Sigmoid colon (tissue), 7 donors: Measurements from ENCODE around the gene ARHGEF11. TPM values are rescaled to one million over a fixed set of nuclear protein-coding genes. Genes with fewer than 3 reads are reported as not detected.

ENCODE experiments used
- DNase-seq: peaks from one replicate; pipeline ENCODE4 v3.0.0-alpha.2; 2019
- H3K27ac ChIP-seq, 4 donors: fragments of 200-600 bp; sonication (generic); one replicate each; pipeline ENCODE4 v1.5.1; 2016 to 2019; ENCODE audit warnings: mild to moderate bottlenecking in 1 of 4
- H3K27me3 ChIP-seq, 3 donors: fragments of 200-600 bp; sonication (generic); one replicate each; pipeline ENCODE4 v1.5.1; 2019; ENCODE audit warnings: mild to moderate bottlenecking in 1 of 3
- H3K36me3 ChIP-seq, 4 donors: fragments of 200-600 bp; sonication (generic); one replicate each; pipeline ENCODE4 v1.5.1; 2016 to 2019
- H3K4me1 ChIP-seq, 4 donors: fragments of 200-600 bp; sonication (generic); one replicate each; pipeline ENCODE4 v1.5.1; 2017 to 2019
- H3K4me3 ChIP-seq, 4 donors: fragments of 200-600 bp; sonication (generic); one replicate each; pipeline ENCODE4 v1.5.1; 2017 to 2019; ENCODE audit warnings: mild to moderate bottlenecking in 2 of 4, moderate library complexity in 1 of 4
- H3K9me3 ChIP-seq, 4 donors: fragments of 200-600 bp in 3 of 4; sonication (generic) in 3 of 4; one replicate each; pipeline versions ENCODE4 v1.5.1 to v1.6.1; 2013 to 2019
- EP300 ChIP-seq, 4 donors: sonication (generic); formaldehyde crosslinking; IDR thresholded peaks; one replicate each; pipeline ENCODE4 v1.6.1; 2017; ENCODE audit warnings: antibody characterized with exemption in 4 of 4
- POLR2A ChIP-seq, 2 donors: fragments of 450-650 bp; IDR thresholded peaks; one replicate each; pipeline ENCODE4 v1.6.1; 2016; ENCODE audit warnings: antibody characterized with exemption in 2 of 2, mild to moderate bottlenecking in 2 of 2, moderate library complexity in 2 of 2
- POLR2AphosphoS5 ChIP-seq, 4 donors: sonication (generic); formaldehyde crosslinking; IDR thresholded peaks; one replicate each; pipeline ENCODE4 v1.6.1; 2017; ENCODE audit warnings: antibody characterized with exemption in 4 of 4
- WGBS, 2 donors: extraction: QIAGEN DNeasy Blood & Tissue Kit; methylation state at CpG; one replicate each; pipeline ENCODE4 v1.1.7; 2013; 5-methylcytosine and 5-hydroxymethylcytosine counted together
- intact Hi-C: fragments of 100-400 bp; cut with DNase I; formaldehyde crosslinking; loops from one replicate; pipeline ENCODE4 v1.15.1; 2023
- polyA plus RNA-seq, 3 donors: library from polyadenylated mRNA; stranded (reverse); fragments of 200-250 nt; gene quantifications; one replicate each; pipeline ENCODE4 v1.2.3, GENCODE V29; 2013
- total RNA-seq, 4 donors: library from RNA; depleted of rRNA; stranded (reverse); fragments of >200 nt; gene quantifications; one replicate each; pipeline ENCODE4 v1.1.0, GENCODE V29; 2016
- TF ChIP-seq, protein P1 (sequence below), 4 experiments: fragments of 450-650 bp in 3 of 4; fragments of 200-600 bp in 1 of 4; IDR thresholded peaks; one replicate each; pipeline ENCODE4 v1.5.1; 2016 to 2019; ENCODE audit warnings: antibody characterized with exemption in 4 of 4, mild to moderate bottlenecking in 3 of 4, moderate library complexity in 2 of 4
- donor health status: healthy with polysubstance abuse.
- donor health status: Bipolar disorder and iron deficiency.
- donor health status: healthy.

Gene ARHGEF11
- total and polyA plus RNA-seq, 7 donors, result 14.8 to 46.8 (median 27.5) TPM

DNA sequence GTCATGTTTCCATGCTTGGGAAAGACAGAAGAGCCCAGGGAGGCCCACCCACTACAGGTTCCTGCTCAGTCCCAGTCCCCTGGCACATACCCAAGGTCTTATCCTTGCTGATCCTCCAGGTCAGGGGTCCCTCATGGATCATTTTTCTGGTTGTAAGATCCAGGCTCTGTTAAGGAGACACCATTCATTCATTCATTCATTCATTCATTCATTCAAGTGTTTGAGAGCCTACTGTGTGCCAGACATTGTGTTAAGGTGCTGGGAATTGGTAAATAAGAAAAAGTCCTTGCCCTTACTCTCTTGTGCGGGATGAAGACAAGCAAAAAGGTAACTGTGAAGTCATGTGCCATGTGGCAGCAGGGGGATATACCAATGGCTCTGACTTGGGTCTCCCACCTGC is 101.3 kb downstream of the ARHGEF11 start:
- no peak for DNase-seq
- H3K27ac ChIP-seq, result no peak overlapping the region
- H3K36me3 ChIP-seq, result peaks cover 65 to 100% (median 89%) of the 10 kb centered on the region in 4 donors
- H3K27me3 ChIP-seq, result no peaks in the 10 kb centered on the region
- no peaks in the 10 kb centered on the region for H3K4me1 ChIP-seq
- no peak for TF ChIP-seq POLR2AphosphoS5 (IDR thresholded peaks at IDR 0.05)
- TF ChIP-seq, protein P1, sequence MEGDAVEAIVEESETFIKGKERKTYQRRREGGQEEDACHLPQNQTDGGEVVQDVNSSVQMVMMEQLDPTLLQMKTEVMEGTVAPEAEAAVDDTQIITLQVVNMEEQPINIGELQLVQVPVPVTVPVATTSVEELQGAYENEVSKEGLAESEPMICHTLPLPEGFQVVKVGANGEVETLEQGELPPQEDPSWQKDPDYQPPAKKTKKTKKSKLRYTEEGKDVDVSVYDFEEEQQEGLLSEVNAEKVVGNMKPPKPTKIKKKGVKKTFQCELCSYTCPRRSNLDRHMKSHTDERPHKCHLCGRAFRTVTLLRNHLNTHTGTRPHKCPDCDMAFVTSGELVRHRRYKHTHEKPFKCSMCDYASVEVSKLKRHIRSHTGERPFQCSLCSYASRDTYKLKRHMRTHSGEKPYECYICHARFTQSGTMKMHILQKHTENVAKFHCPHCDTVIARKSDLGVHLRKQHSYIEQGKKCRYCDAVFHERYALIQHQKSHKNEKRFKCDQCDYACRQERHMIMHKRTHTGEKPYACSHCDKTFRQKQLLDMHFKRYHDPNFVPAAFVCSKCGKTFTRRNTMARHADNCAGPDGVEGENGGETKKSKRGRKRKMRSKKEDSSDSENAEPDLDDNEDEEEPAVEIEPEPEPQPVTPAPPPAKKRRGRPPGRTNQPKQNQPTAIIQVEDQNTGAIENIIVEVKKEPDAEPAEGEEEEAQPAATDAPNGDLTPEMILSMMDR (IDR thresholded peaks at IDR 0.05), result no peak
- no peak for TF ChIP-seq POLR2A (IDR thresholded peaks at IDR 0.05)
- no peak for TF ChIP-seq EP300 (IDR thresholded peaks at IDR 0.05)
- H3K9me3 ChIP-seq, result no peaks in the 10 kb centered on the region
- H3K4me3 ChIP-seq, result no peak overlapping the region
- intact Hi-C loops, result no loop called here
- WGBS, 2 donors, result 97 to 98% methylated on average over 1 of the region's 1 CpG

DNA sequence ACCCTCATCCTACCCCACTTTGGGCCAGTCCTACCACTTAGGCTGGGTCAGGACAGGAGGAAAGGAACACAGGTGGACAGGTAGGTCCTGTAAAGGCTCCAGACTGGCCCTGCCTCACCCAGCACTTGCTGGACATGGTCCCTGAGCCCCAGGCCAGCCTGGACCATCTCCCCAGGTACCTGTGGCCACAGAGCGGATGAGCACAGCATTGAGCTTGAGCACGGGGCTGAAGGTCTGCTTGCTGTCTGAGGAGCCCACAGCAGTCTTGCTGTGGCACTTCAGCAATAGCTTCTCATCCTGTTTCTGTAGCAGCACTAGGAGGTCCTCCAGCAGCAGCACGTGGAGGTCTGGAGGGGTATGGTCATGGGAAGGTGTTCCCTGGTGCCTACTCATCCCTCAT is 101.8 kb downstream of the ARHGEF11 start:
- H3K27me3 ChIP-seq, result no peaks in the 10 kb centered on the region
- peaks cover 65 to 100% (median 92%) of the 10 kb centered on the region in 4 donors for H3K36me3 ChIP-seq
- intact Hi-C loops, result no loop called here
- H3K4me3 ChIP-seq, result no peak overlapping the region
- H3K27ac ChIP-seq, result no peak overlapping the region
- no peaks in the 10 kb centered on the region for H3K4me1 ChIP-seq
- 93 to 94% methylated on average over 3 of the region's 3 CpGs for WGBS, 2 donors
- no peaks in the 10 kb centered on the region for H3K9me3 ChIP-seq
- TF ChIP-seq EP300 (IDR thresholded peaks at IDR 0.05) (no peak), POLR2AphosphoS5 (IDR thresholded peaks at IDR 0.05) (no peak), POLR2A (IDR thresholded peaks at IDR 0.05) (no peak)
- TF ChIP-seq, protein P1 (IDR thresholded peaks at IDR 0.05), result no peak
- no peak for DNase-seq

DNA sequence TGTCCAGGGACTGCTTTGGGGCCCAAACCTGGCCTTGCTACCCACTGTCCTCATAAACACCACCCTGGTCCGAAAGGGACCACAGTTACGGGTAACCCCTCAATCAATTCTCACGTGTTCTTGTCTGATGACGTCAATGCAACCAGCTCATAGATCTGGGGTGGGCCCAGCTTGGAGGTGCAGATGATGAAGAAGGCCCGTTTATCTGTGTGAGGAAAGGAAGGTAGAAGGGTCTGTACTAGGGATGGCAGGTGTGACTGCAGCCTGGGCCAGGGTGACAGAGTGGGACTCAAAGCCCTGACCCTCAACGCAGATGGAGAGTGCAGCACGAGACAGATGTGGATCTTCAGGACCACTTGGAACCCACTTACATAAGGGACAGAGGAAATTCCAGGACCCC is 103.0 kb downstream of the ARHGEF11 start:
- no peak for DNase-seq
- intact Hi-C loops, result no loop called here
- no peak overlapping the region for H3K4me3 ChIP-seq
- H3K4me1 ChIP-seq, result no peaks in the 10 kb centered on the region
- 94 to 95% methylated on average over 7 of the region's 7 CpGs for WGBS, 2 donors
- H3K36me3 ChIP-seq, result peaks cover 67 to 100% (median 84%) of the 10 kb centered on the region in 4 donors
- no peaks in the 10 kb centered on the region for H3K27me3 ChIP-seq
- H3K9me3 ChIP-seq, result no peaks in the 10 kb centered on the region
- TF ChIP-seq POLR2AphosphoS5 (IDR thresholded peaks at IDR 0.05), result no peak
- TF ChIP-seq EP300 (IDR thresholded peaks at IDR 0.05), result no peak
- TF ChIP-seq, protein P1 (IDR thresholded peaks at IDR 0.05), result no peak
- no peak for TF ChIP-seq POLR2A (IDR thresholded peaks at IDR 0.05)
- H3K27ac ChIP-seq, result no peak overlapping the region

DNA sequence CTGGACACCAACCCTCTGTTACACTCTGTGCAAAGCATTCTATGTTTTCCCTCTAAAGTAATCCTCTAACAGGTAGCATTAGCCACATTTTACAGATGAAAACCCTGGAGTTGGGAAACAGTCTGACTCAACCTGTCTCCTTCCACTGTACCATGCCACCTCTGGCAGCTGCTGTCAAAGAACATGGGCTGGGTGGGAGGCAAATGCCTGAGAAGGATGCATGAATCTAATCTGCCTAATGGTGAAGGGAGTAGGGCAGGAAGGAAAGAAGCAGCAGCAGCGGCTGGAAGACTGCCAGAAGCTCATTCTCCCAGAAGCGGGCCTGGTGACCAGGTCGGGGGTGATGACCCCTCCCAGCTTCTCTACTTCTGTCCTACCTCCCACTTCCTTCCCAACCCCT is 103.4 kb downstream of the ARHGEF11 start:
- intact Hi-C loops, result no loop called here
- H3K4me3 ChIP-seq, result no peak overlapping the region
- 90 to 91% methylated on average over 3 of the region's 3 CpGs for WGBS, 2 donors
- no peak for DNase-seq
- H3K4me1 ChIP-seq, result no peaks in the 10 kb centered on the region
- H3K9me3 ChIP-seq, result no peaks in the 10 kb centered on the region
- H3K27ac ChIP-seq, result no peak overlapping the region
- TF ChIP-seq POLR2AphosphoS5 (IDR thresholded peaks at IDR 0.05) (no peak), EP300 (IDR thresholded peaks at IDR 0.05) (no peak), POLR2A (IDR thresholded peaks at IDR 0.05) (no peak)
- TF ChIP-seq, protein P1 (IDR thresholded peaks at IDR 0.05), result no peak
- H3K36me3 ChIP-seq, result peaks cover 63 to 100% (median 83%) of the 10 kb centered on the region in 4 donors
- H3K27me3 ChIP-seq, result no peaks in the 10 kb centered on the region

DNA sequence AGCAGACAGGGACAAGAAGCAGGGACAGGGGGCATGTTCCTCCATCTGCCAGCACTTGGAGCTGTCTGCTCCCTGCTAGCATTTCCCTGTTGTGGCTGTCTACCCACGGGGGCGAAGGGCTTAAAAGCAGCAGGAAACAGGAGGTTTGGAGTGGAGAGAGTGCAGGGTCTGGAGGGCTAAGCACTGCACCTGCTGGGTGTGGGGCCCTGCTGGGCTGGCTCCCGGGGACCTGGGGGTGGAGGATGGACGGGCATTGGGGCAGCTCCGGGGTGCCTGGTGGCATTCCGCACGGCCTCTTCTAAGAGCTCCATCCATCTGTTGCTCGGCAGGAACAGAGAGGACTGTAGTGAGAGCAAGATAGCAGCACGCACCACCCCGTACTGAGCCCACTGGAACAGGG is 103.9 kb downstream of the ARHGEF11 start:
- DNase-seq, result no peak
- peaks cover 61 to 100% (median 78%) of the 10 kb centered on the region in 4 donors for H3K36me3 ChIP-seq

More for the DNA sequence above, 103.9 kb downstream of the ARHGEF11 start:
- Histone ChIP-seq H3K9me3 (no peaks in the 10 kb centered on the region), H3K27me3 (no peaks in the 10 kb centered on the region), H3K4me1 (no peaks in the 10 kb centered on the region), H3K4me3 (no peak overlapping the region), H3K27ac (no peak overlapping the region)
- intact Hi-C loops, result no loop called here
- 90 to 93% methylated on average over 10 of the region's 10 CpGs for WGBS, 2 donors
- TF ChIP-seq EP300 (IDR thresholded peaks at IDR 0.05), result no peak
